ENCODE data around the gene LRRN4CL.
"Not testable (repeated sequence)": the region's sequence is repeated elsewhere in the genome, so short reads cannot be mapped to it uniquely, and the experiment has no call there.

The LRRN4CL gene

GRCh38 chr11:62709247-62710000, 20.1 kb upstream of the LRRN4CL start:
- peak; percentile 98 for DNase-seq

GRCh38 chr11:62708793-62709192, 19.5 kb upstream of the LRRN4CL start:
- DNase-seq, result peak; percentile 88

- DNase-seq, result peak; percentile 43
Measured at GRCh38 chr11:62708392-62708791, 19.1 kb upstream of the LRRN4CL start.

- DNase-seq, result peak; percentile 96
Measured at GRCh38 chr11:62707277-62707861, 18.0 kb upstream of the LRRN4CL start, which contains the start of the genes BSCL2 and GNG3. TSS of gene BSCL2 (minus strand) at chr11:62707424. CDS start at chr11:62707195, 229 bp downstream. TSS of gene GNG3 (plus strand) at chr11:62707676. CDS start at chr11:62708296, 620 bp downstream.

- no peak for DNase-seq
Measured at GRCh38 chr11:62706850-62707247, 17.5 kb upstream of the LRRN4CL start.

- peak; percentile 92 for DNase-seq
Measured at GRCh38 chr11:62705880-62706849, 16.8 kb upstream of the LRRN4CL start.

GRCh38 chr11:62705413-62705812, 16.1 kb upstream of the LRRN4CL start:
- DNase-seq, result peak; percentile 33

- not testable (repeated sequence) for DNase-seq
Measured at GRCh38 chr11:62703921-62704320, 14.6 kb upstream of the LRRN4CL start.

GRCh38 chr11:62702246-62702645, 12.9 kb upstream of the LRRN4CL start:
- no peak for DNase-seq

- DNase-seq, result peak; percentile 6
Measured at GRCh38 chr11:62694455-62695167, 5.3 kb upstream of the LRRN4CL start.

GRCh38 chr11:62693624-62694023, 4.3 kb upstream of the LRRN4CL start:
- DNase-seq, result not testable (repeated sequence)

GRCh38 chr11:62688491-62688890, 839 bp downstream of the LRRN4CL start:
- no peak for DNase-seq

- DNase-seq, result no peak
Measured at GRCh38 chr11:62687508-62688396, 1.6 kb downstream of the LRRN4CL start.

GRCh38 chr11:62682518-62682917, 6.8 kb downstream of the LRRN4CL start:
- no peak for DNase-seq

GRCh38 chr11:62680825-62681240, 8.5 kb downstream of the LRRN4CL start:
- peak; percentile 3 for DNase-seq

GRCh38 chr11:62678770-62679696, 10.3 kb downstream of the LRRN4CL start, which contains the start of gene UBXN1:
TSS of gene UBXN1 (minus strand) at chr11:62679073. CDS start at chr11:62678923, 150 bp downstream.
- peak; percentile 72 for DNase-seq

GRCh38 chr11:62678433-62678769, 10.9 kb downstream of the LRRN4CL start:
- no peak for DNase-seq

- DNase-seq, result no peak
Measured at GRCh38 chr11:62677714-62678113, 11.6 kb downstream of the LRRN4CL start.

- DNase-seq, result no peak
Measured at GRCh38 chr11:62677156-62677555, 12.2 kb downstream of the LRRN4CL start.

- DNase-seq, result no peak
Measured at GRCh38 chr11:62676698-62677097, 12.6 kb downstream of the LRRN4CL start.

All from DMS79 (cell line).